Ammon's horn (tissue), 1 donor: ENCODE measurements around the gene LIPT1.
A peak's percentile ranks its signal among the peaks of the same experiment; 100 is the strongest.
"Not testable (repeated sequence)": the region's sequence is repeated elsewhere in the genome, so short reads cannot be mapped to it uniquely, and the experiment has no call there.

Experiments used
- DNase-seq: peaks from one replicate; pipeline ENCODE4 v3.0.0-alpha.2; 2016; ENCODE audit warnings: low spot score

LIPT1 gene

DNA sequence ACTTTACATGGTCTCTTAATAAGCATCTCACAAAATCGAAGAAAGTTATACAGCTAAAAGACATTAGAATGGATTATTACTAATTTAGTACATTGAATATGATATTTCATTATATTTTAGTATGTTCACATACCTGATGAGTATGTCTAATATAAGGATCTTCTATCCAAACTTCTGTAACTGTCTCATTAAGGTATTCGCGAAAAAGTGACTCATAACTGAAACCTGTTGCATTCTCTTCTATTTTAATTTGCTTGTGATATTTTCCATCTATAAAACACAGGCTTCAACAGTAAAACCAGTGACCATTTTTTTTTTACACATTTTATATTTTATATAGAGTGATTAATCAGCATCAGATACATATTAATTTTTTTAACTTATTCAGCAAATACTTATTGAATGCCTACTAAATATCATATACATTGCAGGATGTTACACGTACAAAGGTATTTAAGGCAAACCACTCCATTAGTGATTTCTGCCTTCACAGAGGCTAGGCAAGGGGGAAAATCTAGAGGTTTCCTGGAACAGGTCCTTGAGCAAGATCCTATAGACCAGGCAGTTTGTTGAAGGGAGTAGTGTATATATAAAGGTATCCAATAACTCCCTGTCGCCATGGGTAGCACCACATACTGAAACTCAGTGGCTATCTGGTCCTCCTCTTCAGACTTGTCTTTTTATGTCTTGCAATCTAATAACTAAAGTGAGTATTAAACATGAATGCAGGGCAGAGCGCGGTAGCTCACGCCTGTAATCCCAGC, 16.8 kb downstream of the LIPT1 start:
- DNase-seq = no peak

DNA sequence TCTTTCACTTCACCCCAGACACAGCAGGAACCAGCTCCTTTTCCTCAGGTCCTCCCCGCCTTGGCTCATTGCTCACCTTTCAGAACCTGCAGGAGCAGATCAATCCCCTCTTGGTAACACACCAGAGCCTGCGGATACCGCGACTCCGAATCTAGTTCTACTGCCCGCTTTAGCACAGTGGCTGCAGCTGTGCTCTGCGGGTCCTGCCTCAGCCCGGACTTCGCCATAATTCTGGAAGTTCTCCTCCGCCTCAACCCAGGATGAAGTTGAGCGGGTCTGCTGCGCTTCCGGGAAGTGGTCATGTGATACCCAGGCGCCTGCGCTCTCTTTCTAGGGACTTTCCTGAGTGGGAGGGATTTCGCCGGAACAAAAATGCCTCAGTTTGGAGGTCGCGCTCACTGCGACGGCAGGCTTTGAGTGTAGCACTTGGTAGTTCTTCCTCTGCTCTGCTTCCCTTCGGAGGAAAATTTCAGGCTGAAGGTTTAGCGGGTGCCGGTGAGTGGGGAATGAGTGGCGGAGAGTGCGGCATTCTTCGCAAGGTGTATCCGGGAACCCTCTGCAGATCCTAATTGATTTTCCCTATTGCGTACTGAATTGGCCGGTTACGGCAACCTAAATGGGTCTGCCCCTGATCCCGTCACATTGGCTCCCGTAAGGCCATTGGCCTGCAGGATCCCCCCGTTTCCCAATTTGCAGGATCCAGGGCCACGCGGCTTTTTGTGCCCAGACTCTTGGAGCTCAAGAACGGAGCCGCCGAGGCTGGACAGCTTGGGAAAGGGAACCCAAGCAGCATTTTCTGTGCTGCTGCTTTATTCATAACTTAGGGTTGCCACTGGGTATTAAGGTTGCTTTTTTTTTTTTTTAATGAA, 26.2 kb downstream of the LIPT1 start, which contains the start of the genes MITD1 and MRPL30:
TSS of gene MITD1 (minus strand) at position 304 of the 869 bp plus-strand sequence. CDS start at position 227, 77 bp downstream.
TSS of gene MRPL30 (plus strand) at position 430 of the 869 bp plus-strand sequence. CDS start 5,020 bp downstream, outside the sequence.
- DNase-seq = peak; percentile 96

- DNase-seq = no peak
These were observed 26.8 kb downstream of the LIPT1 start for GRCh38 chr2:99181624-99182000.

- DNase-seq = no peak
These were observed 28.3 kb downstream of the LIPT1 start for GRCh38 chr2:99183025-99183424.

GRCh38 chr2:99184811-99185210, 30.0 kb downstream of the LIPT1 start:
- DNase-seq = no peak

DNA sequence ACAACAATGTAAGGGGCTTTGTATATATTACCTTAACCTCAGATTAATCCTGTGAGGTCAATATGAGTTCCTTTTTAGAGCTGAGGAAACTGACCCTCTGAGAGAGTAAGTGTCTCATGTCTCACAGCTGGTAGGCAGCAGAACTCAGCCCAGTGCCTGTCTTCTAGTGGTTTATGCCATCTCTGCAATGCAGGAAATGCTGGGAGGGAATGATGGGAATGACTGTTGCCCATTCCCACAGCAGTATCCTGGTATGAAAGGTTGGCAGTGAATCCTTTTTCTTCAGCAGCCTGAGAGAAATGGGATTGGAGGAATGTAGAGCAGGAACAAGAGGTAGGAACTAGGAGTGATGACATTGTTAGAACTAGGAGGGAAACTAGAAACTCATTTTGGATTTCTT, 32.2 kb downstream of the LIPT1 start:
- DNase-seq = no peak

GRCh38 chr2:99188357-99188756, 33.6 kb downstream of the LIPT1 start:
- no peak for DNase-seq

GRCh38 chr2:99190548-99190947, 35.8 kb downstream of the LIPT1 start:
- no peak for DNase-seq

DNA sequence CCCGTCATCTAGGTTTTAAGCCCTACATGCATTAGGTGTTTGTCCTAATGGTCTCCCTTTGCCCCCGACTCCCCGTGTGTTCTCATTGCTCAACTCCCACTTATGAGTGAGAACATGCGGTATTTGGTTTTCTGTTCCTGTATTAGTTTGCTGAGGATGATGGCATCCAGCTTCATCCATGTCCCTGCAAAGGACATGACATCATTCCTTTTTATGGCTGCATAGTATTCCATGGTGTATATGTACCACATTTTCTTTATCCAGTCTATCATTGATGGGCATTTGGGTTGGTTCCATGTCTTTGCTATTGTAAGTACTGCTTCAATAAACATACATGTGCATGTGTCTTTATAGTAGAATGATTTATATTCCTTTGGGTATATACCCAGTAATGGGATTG, 37.6 kb downstream of the LIPT1 start:
- not testable (repeated sequence) for DNase-seq

GRCh38 chr2:99198103-99198841, 43.5 kb downstream of the LIPT1 start:
- no peak for DNase-seq

GRCh38 chr2:99200076-99200800, 45.5 kb downstream of the LIPT1 start:
- DNase-seq = no peak

DNA sequence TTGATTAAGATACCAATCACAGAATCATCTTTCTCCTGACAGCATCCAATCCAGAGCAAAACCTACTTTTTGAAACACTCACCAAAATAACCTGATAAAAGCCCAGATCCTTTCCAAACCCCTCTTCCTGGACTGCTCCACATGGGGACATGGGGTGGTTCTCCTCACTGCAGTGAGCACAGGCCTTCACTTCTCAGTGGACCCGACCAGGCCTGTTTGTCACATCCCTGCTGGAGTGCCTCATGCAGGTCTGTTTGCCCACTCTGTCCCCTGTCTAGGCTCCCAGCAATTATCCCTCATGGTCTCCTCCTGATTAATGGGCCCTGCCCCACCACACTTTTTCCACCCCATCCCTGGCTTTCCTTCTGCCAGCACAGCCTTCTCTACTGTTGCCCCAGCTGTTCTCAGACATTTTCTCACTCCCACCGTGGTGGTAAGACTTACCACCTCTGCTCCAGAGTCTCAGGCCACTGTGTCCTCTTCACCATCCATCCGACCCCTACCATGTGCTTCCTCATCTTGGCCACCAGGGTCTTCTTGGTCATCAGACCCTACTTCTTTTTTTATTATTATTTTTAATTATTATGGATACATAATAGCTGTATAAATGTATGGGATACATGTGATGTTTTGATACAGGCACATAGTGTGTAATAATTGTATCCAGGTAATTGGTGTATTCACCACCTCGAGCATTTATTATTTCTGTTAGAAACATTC, 47.4 kb downstream of the LIPT1 start:
- no peak for DNase-seq

GRCh38 chr2:99205491-99205890, 50.7 kb downstream of the LIPT1 start:
- no peak for DNase-seq
